C4-2B (cell line): ENCODE measurements around the gene PPP6R3.

Source experiments
- CTCF ChIP-seq: fragments of 450-650 bp; conservative IDR thresholded peaks from 2 replicates; pipeline ENCODE4 v1.5.1; 2017; ENCODE audit warnings: mild to moderate bottlenecking
- ZFX ChIP-seq: fragments of 450-650 bp; IDR thresholded peaks from 2 replicates; pipeline ENCODE4 v1.6.1; 2017

DNA sequence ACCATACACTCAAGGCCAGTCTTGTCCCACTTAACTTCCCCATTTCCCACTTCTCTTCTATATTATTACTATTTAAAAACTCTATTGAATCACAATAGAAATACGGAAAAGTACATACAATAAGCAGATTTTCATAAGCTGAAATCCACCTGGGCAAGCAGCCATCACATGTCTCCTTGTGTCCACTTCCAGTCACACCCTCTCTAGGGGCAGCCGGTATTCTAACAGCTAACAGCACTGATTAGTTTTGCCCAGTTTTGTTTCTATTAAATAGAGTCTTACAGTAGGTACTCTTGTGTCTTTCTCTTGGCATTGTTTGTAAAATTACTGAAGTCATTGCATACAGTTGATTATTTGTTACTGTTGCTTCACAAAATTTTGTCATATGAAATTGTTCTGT lies 37.8 kb downstream of the PPP6R3 start:
- TF ChIP-seq CTCF: no peak
- no peak for TF ChIP-seq ZFX
